ENCODE results near the gene R3HDML.

The R3HDML gene

GRCh38 chr20:44364780-44365179, 27.9 kb downstream of the R3HDML start:
- DNase-seq, result no peak

DNA sequence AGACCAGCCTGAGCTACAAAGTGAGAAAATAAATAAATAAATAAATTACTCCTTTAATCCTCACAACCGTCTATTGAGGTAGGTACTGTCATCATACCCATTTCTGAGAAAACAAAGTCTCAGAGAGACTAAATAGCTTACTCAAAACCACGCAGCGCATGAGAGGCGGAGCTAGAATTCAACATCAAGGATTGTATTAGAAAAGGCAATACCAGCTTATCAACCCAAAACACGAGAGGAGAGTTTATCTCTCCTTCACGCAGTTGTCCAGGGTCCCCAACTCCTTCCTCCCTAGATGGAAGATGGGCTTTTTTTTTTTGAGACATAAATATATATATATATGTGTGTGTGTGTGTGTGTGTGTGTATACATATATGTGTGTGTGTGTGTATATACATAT, 30.9 kb downstream of the R3HDML start:
- no peak for DNase-seq

- DNase-seq, result no peak
Measured at GRCh38 chr20:44370639-44371218, 33.9 kb downstream of the R3HDML start.

DNA sequence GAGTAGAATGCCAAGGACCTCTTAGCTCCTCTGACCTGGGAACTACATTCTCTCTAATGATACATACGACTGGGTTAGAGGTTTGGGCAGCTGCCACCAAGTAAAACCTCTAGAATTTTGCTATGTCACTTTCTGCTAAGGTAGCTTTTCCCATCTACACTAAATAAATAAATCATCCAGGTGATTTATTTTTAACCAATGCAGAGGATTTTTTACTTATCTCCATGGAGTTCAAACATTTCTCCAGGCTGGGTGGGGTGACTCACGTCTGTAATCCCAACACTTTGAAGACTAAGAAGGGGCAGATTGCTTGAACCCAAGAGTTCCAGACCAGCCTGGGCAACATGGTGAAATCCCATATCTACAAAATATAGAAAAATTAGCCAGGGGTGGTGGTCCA, 45.8 kb downstream of the R3HDML start:
- no peak for DNase-seq

GRCh38 chr20:44384423-44385027, 47.7 kb downstream of the R3HDML start:
- peak; percentile 81 for DNase-seq

DNA sequence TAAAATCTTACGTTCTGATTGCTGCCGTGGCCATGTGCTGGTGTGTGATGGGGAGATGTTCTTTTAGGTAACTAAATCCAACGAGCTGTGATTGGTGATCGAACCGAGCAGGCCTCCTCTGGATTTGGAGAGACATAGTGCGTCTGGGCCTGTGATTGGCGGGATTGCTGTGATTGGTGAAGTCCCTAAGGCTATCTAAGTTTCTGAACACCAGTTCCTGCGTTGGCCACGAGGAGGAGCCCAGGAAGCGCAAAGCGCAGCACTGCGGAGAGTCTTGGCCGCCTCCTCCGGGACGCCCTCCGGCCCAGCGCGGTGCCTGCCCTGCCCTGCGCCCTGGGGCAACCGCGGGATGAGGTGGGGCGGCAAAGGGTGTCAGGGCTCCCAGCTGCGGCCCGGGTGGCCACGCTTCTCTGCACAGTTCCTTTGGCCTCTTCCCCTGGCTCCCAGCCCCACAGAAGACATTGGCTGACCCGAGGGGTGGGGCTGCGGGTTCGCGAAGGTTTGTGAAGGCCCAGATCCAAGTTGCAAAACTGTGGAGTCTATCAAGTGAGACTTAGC, 51.7 kb downstream of the R3HDML start:
- DNase-seq, result peak; percentile 42

GRCh38 chr20:44389871-44390270, 53.0 kb downstream of the R3HDML start:
- no peak for DNase-seq

DNA sequence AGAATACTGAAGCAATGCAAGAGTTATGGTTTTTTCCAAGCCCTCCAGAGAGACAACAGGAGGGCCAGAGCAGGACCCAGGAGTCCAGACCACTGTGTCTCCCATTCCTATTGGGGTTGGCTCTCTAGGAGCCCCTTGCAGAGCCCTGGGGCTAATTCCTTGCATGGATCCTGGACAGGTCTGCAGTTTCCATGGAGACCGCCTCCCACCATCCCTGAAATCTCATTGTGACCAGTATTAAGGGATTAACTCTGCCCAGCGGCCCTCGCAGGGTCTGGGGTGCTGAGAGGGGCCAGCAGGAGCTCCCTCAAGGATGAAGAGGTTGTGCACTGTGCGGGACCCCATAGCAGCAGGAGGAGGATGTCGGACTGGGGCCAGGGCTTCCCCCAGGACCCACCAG, 53.4 kb downstream of the R3HDML start:
- no peak for DNase-seq

- no peak for DNase-seq
Measured at GRCh38 chr20:44392088-44392775, 55.4 kb downstream of the R3HDML start.

DNA sequence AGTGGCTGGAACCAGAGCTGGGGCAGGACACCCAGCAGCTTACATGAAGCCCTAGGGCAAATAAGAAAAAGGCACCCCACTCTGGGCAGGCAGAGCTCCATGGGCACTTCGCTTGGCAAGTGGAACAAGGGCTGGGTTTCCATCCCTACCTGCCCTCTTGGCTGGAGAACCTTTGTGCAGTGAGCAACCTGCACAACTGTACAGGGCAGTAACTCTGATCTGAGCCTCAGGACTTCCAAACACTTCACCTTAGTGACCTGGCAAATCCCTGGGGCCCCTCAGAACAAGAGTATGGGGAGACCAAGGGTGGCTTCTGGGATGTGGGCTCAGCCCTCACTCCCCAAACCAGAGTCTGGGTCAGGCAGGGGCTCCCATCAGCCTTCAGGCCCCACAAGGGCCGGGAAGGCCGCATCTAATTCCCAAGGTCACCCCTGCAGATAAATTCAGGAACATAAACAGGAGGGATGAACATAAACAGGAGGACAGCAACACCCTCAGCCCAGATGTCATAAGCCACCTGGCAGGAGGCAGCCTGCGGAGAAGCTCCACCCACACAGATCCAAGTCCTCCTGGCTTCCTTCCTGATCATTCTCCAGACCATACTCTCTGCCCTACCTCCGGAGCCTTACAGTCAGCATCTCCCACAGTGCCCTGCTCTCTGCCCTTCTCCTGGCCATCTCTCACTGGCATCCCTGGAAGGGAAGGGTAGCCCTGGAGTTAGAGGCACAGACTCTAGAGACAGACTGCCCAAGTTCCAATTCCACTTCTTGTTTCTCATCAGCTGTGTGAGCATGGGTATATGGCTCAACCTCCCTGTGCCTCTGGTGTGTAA, 56.1 kb downstream of the R3HDML start:
- DNase-seq, result no peak

DNA sequence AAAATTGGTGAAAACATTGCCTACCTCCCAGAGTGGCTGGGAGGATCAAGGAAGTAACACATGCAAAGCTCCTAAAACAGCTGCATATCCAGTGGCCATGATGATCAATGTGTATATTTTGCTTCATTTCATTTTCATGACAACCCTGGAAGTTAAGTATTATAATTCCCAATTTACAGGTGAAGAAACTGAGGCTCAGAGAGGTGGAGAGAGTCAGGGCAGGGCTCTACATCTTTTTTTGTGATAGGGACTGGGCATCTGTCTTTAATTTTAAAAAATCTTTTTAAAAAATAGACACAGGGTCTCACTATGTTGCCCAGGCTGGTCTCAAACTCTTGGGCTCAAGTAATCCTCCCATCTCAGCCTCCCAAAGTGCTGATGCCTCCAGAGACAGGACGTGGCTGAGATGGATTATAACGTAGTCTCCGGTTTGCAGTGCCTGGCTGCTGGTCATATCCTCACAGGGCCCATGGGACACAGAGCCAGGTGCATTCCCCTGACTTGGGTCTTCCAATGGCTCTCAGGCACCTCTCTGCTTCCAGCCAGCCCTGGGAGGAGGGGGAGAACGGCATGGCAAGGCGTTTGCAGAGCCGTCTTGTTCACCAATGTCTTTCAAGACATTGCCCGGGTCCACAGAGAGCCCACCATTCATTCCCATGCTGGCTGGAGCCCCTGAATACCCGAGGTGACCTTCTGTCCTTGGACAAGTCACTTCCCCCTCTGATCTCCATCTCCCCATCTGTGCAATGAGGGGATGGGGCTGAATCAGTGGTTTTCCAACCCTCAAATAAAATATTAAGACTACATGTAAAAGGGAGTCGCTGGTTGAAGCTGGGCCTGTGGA, 57.0 kb downstream of the R3HDML start:
- DNase-seq, result no peak

GRCh38 chr20:44394452-44394701, 57.5 kb downstream of the R3HDML start:
- no peak for DNase-seq

- DNase-seq, result no peak
Measured at GRCh38 chr20:44394702-44395460, 58.0 kb downstream of the R3HDML start.

DNA sequence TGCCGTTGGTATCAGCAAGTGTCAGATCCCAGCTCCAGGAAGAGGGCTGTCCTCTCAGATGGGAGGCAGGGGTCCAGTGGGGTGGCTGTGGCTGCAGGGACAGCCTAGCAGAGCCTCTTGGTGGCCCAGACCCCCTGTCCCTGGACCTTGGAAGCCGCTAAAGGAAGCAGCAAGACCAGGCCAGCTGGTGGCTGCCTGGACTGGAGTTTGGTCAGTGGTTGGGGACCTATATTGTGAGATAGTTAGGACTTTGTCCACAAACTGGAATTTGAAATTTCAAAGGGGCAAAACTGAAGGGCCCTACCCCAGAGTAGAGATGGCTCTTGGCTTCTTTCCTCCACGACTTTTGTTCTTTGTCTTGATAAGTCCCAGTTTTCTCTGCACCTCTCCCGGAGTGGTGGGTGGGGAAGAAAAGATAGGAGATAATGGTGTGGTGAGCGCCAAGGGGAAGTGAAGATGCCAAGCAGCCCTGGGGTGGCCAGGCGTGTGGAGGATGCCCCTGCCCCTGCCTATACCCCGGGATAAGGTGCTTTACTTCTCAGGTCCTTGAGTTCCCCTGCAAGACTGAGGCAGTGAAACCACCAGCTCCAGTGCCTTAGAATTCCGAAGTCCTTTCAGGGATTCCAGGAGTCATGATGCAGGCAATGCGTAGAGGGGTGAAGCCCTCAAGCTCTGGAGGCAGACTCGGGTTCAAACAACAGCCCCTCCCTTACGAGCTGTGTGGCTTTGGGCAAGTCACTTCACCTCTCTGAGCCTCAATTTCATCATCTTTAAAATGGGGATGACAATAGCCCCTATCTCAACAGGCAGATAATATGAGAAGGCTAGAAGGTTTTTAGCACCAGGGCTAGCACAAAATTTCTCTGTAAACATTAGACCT, 58.9 kb downstream of the R3HDML start:
- DNase-seq, result no peak

DNA sequence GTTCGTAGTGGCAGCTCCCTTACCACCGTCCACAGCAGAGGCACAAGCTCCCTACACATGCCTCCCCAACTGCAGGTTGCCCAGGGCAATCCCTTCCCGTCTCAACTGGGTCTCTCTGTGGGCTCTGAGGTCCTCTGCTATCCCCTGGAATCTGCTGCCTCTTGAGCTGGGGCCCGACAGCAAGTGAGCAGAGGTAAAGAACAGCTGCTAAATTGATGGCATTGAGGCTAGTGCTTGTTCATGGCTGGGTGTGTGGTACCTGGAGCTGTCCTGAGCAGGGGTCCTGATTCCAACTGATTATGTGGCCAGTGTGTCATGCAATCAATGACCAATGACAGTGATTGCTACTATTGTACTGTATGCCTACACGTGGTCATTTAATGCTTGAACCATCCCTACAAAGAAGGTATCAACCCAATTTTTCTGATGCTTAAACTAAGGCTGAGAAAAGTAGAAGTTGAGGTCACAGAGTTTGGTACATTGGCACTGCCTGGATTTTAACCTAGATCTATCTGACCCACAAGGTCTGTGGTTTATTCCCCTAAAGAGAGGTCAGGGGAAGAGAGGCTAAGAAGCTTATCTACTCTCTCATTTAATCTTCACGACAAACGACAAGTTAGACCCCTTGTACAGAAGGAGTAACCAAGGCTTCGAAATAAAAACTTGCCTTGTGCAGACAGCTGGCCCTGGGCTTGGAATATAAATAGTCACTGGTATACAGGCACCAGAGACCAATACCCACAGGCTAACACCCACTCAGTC, 59.7 kb downstream of the R3HDML start:
- no peak for DNase-seq

DNA sequence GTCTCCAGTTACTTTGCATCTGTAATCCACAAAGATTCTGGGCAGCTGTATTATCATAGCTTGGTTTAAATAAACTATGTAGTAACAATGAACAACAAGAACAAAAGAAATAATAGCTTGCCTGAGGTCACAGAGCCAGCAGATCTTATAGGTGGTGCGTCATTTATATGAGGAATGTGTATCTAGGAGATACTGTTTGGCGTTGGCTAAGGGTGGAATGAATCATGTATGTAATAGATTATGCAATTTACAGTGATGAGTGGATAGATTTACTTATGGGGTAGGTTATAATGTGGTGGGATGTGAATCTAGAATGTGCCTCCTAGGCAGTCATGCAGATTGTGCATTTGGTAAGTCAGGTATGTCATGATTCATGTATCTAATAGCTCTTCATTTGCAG, 61.5 kb downstream of the R3HDML start:
- DNase-seq, result no peak

GRCh38 chr20:44399446-44399845, 62.6 kb downstream of the R3HDML start:
- DNase-seq, result no peak

DNA sequence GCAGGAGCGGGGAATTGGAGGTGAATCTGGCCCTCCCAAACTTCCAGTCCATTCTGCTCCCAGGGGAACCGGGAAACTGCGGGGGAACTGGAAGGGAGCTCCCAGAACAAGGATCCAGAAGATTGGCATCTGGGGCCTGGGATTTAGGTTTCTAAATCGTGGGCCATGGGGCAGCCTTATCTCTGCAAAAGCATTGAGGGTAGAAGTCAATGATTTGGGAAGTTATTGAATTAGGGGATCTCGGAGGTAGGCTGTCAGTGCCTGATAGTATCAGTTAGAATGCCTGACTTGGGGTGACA, 63.8 kb downstream of the R3HDML start:
- no peak for DNase-seq

Data from T-helper 9 cell (primary cell).